Measurements from ENCODE around the gene NACC2. TPM values are rescaled to one million over a fixed set of nuclear protein-coding genes. Genes with fewer than 3 reads are reported as not detected.

Gene NACC2
- total RNA-seq, 1 experiment from 2014 or later, result 62.0 TPM

DNA sequence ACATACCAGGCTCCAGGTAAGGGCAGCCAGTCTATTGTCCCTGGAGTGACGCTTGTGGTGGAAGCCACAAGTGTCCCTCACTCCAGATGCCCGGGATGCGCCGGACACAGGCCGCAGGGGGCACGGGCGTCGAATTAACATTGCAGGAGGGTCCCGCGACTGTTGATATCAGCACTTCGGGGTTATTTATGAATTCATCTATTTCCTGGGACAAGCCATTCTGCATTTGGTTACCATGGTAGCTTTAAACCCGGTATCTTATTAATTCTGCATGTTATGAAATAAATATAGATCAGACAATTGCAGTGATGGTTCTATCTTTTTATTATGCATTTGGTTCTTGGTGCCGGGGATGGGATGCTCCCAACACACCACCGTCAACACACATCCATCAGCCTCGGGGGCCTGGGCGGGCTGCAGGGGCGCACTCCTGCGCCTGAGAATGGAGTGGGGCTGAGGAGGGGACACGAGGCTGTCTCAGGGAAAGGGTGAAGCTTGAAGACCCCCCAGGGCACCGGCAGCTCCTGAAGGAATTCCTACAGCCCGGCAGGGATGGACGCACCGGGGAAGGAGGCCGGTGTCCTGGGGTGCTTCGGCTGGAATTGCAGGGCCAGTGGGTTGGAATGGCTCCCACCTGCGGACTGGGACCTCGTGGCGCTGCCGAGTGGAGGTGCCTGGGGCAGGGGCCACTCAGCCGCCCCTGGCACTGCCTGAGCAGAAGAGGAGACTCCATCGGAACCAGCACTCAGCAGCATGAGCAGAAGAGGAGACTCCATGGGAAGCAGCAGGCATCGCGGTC, 41.2 kb upstream of the NACC2 start:
- POLR2A ChIA-PET, result no interaction called here
- in situ Hi-C loops (cut with HindIII; ENCODE audit: low pct_unique_long_range_greater_than_20kb, low sequenced_read_pairs) (no loop called here), intact Hi-C loops (cut with micrococcal nuclease; ENCODE audit: unreplicated experiment) (no loop called here)
- TF ChIP-seq TCF7L2 (IDR thresholded peaks at IDR 0.05; ENCODE audit: low read depth, low read length), result no peak
- TF ChIP-seq, protein P1, sequence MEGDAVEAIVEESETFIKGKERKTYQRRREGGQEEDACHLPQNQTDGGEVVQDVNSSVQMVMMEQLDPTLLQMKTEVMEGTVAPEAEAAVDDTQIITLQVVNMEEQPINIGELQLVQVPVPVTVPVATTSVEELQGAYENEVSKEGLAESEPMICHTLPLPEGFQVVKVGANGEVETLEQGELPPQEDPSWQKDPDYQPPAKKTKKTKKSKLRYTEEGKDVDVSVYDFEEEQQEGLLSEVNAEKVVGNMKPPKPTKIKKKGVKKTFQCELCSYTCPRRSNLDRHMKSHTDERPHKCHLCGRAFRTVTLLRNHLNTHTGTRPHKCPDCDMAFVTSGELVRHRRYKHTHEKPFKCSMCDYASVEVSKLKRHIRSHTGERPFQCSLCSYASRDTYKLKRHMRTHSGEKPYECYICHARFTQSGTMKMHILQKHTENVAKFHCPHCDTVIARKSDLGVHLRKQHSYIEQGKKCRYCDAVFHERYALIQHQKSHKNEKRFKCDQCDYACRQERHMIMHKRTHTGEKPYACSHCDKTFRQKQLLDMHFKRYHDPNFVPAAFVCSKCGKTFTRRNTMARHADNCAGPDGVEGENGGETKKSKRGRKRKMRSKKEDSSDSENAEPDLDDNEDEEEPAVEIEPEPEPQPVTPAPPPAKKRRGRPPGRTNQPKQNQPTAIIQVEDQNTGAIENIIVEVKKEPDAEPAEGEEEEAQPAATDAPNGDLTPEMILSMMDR (IDR thresholded peaks at IDR 0.05), result no peak
- TF ChIP-seq, protein P2, sequence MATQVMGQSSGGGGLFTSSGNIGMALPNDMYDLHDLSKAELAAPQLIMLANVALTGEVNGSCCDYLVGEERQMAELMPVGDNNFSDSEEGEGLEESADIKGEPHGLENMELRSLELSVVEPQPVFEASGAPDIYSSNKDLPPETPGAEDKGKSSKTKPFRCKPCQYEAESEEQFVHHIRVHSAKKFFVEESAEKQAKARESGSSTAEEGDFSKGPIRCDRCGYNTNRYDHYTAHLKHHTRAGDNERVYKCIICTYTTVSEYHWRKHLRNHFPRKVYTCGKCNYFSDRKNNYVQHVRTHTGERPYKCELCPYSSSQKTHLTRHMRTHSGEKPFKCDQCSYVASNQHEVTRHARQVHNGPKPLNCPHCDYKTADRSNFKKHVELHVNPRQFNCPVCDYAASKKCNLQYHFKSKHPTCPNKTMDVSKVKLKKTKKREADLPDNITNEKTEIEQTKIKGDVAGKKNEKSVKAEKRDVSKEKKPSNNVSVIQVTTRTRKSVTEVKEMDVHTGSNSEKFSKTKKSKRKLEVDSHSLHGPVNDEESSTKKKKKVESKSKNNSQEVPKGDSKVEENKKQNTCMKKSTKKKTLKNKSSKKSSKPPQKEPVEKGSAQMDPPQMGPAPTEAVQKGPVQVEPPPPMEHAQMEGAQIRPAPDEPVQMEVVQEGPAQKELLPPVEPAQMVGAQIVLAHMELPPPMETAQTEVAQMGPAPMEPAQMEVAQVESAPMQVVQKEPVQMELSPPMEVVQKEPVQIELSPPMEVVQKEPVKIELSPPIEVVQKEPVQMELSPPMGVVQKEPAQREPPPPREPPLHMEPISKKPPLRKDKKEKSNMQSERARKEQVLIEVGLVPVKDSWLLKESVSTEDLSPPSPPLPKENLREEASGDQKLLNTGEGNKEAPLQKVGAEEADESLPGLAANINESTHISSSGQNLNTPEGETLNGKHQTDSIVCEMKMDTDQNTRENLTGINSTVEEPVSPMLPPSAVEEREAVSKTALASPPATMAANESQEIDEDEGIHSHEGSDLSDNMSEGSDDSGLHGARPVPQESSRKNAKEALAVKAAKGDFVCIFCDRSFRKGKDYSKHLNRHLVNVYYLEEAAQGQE (IDR thresholded peaks at IDR 0.05; ENCODE audit: insufficient read depth in 1 of 2, low read depth in 2 of 2, low read length in 1 of 2), result no peak
- TF ChIP-seq SIN3A (IDR thresholded peaks at IDR 0.05; ENCODE audit: borderline replicate concordance, insufficient read depth, low read depth, low read length), result no peak
- no peak for TF ChIP-seq POLR2AphosphoS5 (IDR thresholded peaks at IDR 0.05; ENCODE audit: low read depth, low read length)
- CTCF ChIA-PET, result no interaction called here
- Histone ChIP-seq H3K4me1 (ENCODE audit: control insufficient read depth, insufficient read depth, low read length) (peaks cover 4% of the 10 kb centered on the region), H3K36me3 (ENCODE audit: control insufficient read depth, insufficient read depth, low read length) (no peaks in the 10 kb centered on the region), H3K4me3 (ENCODE audit: low read depth in 2 of 2, low read length in 2 of 2) (no peak overlapping the region), H3K27ac (ENCODE audit: low read length) (no peak overlapping the region), H3K9me3 (ENCODE audit: control insufficient read depth, insufficient read depth, low read depth, low read length) (no peaks in the 10 kb centered on the region), H3K27me3 (ENCODE audit: control insufficient read depth, insufficient read depth, low read length) (no peaks in the 10 kb centered on the region)
- ATAC-seq (no peak), DNase-seq (ENCODE audit: low read depth, low spot score) (no peak)
- BruUV-seq (replicated peaks), result no TSS peak

DNA sequence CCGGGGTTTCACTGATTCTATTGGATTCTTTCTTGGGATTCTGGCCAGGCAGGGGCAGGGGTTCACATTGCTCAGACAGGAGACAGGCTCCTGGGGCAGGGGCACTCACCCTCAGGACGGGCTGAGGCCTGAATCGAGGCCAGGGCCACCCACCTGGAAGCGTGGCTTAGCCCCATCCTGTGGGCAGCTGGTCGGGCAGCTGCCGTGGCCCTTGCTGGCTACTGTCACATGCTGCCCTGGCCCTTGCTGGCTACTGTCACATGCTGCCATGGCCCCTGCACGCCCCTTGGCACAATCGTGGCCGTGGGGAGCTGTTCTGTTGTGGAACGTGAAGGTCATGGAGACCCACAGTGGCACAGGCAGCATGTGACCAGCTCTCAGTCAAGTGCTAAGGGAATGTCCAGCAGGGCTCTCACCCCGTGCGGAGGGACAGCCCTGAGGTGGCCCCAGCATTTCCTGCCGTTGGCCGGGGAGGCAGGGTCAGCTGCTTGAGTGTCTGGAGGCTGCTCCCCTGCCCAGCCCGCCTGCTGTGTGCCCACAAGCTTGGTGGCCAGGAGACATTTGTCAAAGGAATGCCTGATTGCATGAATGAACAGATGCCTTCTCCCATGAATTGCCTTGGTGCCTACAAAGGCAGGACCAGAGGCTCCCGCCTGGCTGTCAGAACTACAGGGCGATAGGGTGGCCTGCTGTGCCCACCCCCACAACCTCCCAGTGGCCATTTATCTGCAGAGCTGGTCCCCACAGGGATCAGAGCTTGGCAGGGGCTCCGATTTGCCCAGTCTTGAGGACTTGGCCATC, 40.4 kb upstream of the NACC2 start:
- H3K4me1 ChIP-seq (ENCODE audit: control insufficient read depth, insufficient read depth, low read length), result peaks cover 4% of the 10 kb centered on the region
- H3K27me3 ChIP-seq (ENCODE audit: control insufficient read depth, insufficient read depth, low read length), result no peaks in the 10 kb centered on the region
- no peak for DNase-seq (ENCODE audit: low read depth, low spot score)
- CTCF ChIA-PET, result no interaction called here
- intact Hi-C loops (cut with micrococcal nuclease; ENCODE audit: unreplicated experiment) (no loop called here), in situ Hi-C loops (cut with HindIII; ENCODE audit: low pct_unique_long_range_greater_than_20kb, low sequenced_read_pairs) (no loop called here)
- no peaks in the 10 kb centered on the region for H3K36me3 ChIP-seq (ENCODE audit: control insufficient read depth, insufficient read depth, low read length)
- BruUV-seq (replicated peaks), result no TSS peak
- H3K27ac ChIP-seq (ENCODE audit: low read length), result no peak overlapping the region
- H3K4me3 ChIP-seq (ENCODE audit: low read depth in 2 of 2, low read length in 2 of 2), result no peak overlapping the region
- TF ChIP-seq TCF7L2 (IDR thresholded peaks at IDR 0.05; ENCODE audit: low read depth, low read length) (no peak), POLR2AphosphoS5 (IDR thresholded peaks at IDR 0.05; ENCODE audit: low read depth, low read length) (no peak), SIN3A (IDR thresholded peaks at IDR 0.05; ENCODE audit: borderline replicate concordance, insufficient read depth, low read depth, low read length) (no peak)
- TF ChIP-seq, protein P1 (IDR thresholded peaks at IDR 0.05), result no peak
- TF ChIP-seq, protein P2 (IDR thresholded peaks at IDR 0.05; ENCODE audit: insufficient read depth in 1 of 2, low read depth in 2 of 2, low read length in 1 of 2), result no peak
- POLR2A ChIA-PET, result no interaction called here
- no peak for ATAC-seq
- no peaks in the 10 kb centered on the region for H3K9me3 ChIP-seq (ENCODE audit: control insufficient read depth, insufficient read depth, low read depth, low read length)
